Measurements from ENCODE around the gene ATP6V1B1. TPM values are rescaled to one million over a fixed set of nuclear protein-coding genes. Genes with fewer than 3 reads are reported as not detected.

ATP6V1B1 gene
- total and polyA plus RNA-seq, 9 of the 15 experiments (the other 6 are each of a cell fraction or from before 2014, with no cell fraction given) = not detected

DNA sequence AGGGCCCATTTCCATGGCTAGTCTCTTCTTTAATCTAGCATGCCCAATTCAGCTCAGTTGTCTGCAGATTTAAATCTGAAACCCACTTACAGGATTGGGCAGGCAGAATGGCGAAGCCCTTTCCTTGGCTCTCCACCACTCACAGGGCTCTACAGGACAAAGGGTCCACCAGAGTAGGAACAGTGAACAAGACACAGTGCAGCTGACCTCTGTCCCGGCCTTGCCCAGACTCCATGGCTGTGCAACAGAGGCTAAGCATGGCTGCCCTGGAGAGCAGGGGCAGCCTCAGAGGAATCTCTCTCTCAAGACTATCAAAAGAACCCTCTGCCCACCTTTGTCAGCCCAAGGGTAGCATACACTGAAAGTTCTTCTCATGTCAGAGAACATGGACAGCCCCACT is 9.7 kb upstream of the ATP6V1B1 start (continued):
- TF ChIP-seq, protein P1, sequence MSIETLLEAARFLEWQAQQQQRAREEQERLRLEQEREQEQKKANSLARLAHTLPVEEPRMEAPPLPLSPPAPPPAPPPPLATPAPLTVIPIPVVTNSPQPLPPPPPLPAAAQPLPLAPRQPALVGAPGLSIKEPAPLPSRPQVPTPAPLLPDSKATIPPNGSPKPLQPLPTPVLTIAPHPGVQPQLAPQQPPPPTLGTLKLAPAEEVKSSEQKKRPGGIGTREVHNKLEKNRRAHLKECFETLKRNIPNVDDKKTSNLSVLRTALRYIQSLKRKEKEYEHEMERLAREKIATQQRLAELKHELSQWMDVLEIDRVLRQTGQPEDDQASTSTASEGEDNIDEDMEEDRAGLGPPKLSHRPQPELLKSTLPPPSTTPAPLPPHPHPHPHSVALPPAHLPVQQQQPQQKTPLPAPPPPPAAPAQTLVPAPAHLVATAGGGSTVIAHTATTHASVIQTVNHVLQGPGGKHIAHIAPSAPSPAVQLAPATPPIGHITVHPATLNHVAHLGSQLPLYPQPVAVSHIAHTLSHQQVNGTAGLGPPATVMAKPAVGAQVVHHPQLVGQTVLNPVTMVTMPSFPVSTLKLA (conservative IDR thresholded peaks at IDR 0.05) = no peak
- no peak for TF ChIP-seq FOXK1 (CRISPR knock-in tag; IDR thresholded peaks at IDR 0.05; ENCODE audit: borderline replicate concordance)

DNA sequence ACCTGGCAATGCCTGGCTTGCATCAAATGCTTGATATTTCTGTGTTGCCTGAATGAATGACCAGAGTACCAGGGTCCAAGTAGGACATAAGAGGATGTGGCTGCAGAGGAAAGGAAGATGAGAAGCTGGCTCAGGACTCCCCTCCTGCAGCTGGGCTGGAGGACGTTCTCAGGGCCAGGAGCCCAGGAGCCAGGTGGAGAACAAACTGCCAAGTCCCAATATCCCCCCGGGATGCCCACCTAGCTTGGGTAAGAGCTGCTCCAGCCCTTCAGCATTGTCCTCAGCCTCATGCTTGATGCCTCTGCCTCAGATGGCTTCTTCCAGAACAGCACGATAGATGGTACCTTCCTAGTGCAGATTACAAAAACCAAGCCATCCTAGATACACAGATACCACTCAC is 8.6 kb upstream of the ATP6V1B1 start:
- FAIRE-seq (no peak), DNase-seq (ENCODE audit: extremely low read depth in 1 of 4, low spot score in 3 of 4) (no peak), ATAC-seq (no peak)
- POLR2A ChIA-PET = no interaction called here
- Histone ChIP-seq H3K27me3 (ENCODE audit: control insufficient read depth in 2 of 2, insufficient read depth in 2 of 2, low read length in 2 of 2) (peaks cover 14 to 56% of the 10 kb centered on the region in 2 experiments; a peak in 3 of 5 replicates), H3K9me1 (ENCODE audit: control insufficient read depth, insufficient read depth, low read length) (no peaks in the 10 kb centered on the region), H3K9ac (ENCODE audit: insufficient read depth in 1 of 2, low read depth in 2 of 2, low read length in 2 of 2) (no peak overlapping the region), H3K79me2 (ENCODE audit: control insufficient read depth, insufficient read depth, low read length) (no peaks in the 10 kb centered on the region), H3K9me3 (replicated peaks; ENCODE audit: control insufficient read depth, insufficient read depth, low read depth, low read length) (no peaks in the 10 kb centered on the region), H3K27ac (ENCODE audit: extremely low read depth, low read depth, low read length) (no peak overlapping the region), H3K4me3 (no peak overlapping the region), H3K36me3 (ENCODE audit: control insufficient read depth, insufficient read depth, low read length) (no peaks in the 10 kb centered on the region), H3K4me2 (ENCODE audit: insufficient read depth, low read length) (no peak overlapping the region), H2AFZ (ENCODE audit: low read depth, low read length) (no peak overlapping the region), H4K20me1 (replicated peaks; ENCODE audit: control insufficient read depth, insufficient read depth, low read length) (no peaks in the 10 kb centered on the region), H3K4me1 (replicated peaks in 1 of 2; ENCODE audit: control insufficient read depth in 2 of 2, insufficient read depth in 2 of 2, low read length in 2 of 2) (peaks cover 0 to 3% of the 10 kb centered on the region in 2 experiments; a peak in 1 of 5 replicates)
- BruUV-seq (replicated peaks) = no TSS peak
- intact Hi-C loops (cut with micrococcal nuclease) (no loop called here), in situ Hi-C loops (cut with MboI) (no loop called here)
- TF ChIP-seq, protein P2, sequence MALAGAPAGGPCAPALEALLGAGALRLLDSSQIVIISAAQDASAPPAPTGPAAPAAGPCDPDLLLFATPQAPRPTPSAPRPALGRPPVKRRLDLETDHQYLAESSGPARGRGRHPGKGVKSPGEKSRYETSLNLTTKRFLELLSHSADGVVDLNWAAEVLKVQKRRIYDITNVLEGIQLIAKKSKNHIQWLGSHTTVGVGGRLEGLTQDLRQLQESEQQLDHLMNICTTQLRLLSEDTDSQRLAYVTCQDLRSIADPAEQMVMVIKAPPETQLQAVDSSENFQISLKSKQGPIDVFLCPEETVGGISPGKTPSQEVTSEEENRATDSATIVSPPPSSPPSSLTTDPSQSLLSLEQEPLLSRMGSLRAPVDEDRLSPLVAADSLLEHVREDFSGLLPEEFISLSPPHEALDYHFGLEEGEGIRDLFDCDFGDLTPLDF (CRISPR knock-in tag; IDR thresholded peaks at IDR 0.05) = no peak
- TF ChIP-seq, protein P3, sequence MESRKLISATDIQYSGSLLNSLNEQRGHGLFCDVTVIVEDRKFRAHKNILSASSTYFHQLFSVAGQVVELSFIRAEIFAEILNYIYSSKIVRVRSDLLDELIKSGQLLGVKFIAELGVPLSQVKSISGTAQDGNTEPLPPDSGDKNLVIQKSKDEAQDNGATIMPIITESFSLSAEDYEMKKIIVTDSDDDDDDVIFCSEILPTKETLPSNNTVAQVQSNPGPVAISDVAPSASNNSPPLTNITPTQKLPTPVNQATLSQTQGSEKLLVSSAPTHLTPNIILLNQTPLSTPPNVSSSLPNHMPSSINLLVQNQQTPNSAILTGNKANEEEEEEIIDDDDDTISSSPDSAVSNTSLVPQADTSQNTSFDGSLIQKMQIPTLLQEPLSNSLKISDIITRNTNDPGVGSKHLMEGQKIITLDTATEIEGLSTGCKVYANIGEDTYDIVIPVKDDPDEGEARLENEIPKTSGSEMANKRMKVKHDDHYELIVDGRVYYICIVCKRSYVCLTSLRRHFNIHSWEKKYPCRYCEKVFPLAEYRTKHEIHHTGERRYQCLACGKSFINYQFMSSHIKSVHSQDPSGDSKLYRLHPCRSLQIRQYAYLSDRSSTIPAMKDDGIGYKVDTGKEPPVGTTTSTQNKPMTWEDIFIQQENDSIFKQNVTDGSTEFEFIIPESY (CRISPR knock-in tag; IDR thresholded peaks at IDR 0.05) = no peak
- TF ChIP-seq GTF2F1 (IDR thresholded peaks at IDR 0.05; ENCODE audit: low read depth, low read length) = no peak
- no peak for TF ChIP-seq CBFA2T3 (IDR thresholded peaks at IDR 0.05)
- TF ChIP-seq NR2F6 (CRISPR knock-in tag; IDR thresholded peaks at IDR 0.05) = no peak
- TF ChIP-seq, protein P4, sequence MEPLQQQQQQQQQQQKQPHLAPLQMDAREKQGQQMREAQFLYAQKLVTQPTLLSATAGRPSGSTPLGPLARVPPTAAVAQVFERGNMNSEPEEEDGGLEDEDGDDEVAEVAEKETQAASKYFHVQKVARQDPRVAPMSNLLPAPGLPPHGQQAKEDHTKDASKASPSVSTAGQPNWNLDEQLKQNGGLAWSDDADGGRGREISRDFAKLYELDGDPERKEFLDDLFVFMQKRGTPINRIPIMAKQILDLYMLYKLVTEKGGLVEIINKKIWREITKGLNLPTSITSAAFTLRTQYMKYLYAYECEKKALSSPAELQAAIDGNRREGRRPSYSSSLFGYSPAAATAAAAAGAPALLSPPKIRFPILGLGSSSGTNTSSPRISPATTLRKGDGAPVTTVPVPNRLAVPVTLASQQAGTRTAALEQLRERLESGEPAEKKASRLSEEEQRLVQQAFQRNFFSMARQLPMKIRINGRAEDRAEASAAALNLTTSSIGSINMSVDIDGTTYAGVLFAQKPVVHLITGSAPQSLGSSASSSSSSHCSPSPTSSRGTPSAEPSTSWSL (CRISPR knock-in tag; IDR thresholded peaks at IDR 0.05; ENCODE audit: borderline replicate concordance) = no peak
- TF ChIP-seq, protein P5, sequence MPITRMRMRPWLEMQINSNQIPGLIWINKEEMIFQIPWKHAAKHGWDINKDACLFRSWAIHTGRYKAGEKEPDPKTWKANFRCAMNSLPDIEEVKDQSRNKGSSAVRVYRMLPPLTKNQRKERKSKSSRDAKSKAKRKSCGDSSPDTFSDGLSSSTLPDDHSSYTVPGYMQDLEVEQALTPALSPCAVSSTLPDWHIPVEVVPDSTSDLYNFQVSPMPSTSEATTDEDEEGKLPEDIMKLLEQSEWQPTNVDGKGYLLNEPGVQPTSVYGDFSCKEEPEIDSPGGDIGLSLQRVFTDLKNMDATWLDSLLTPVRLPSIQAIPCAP (CRISPR knock-in tag; IDR thresholded peaks at IDR 0.05; ENCODE audit: borderline replicate concordance) = no peak
- WGBS (ENCODE audit: insufficient coverage, low coverage, missing lambda C conversion rate) = 0% methylated on average over 3 of the region's 3 CpGs
- CTCF ChIA-PET (ENCODE audit: low intra/inter-chr PET ratio) = no interaction called here
